DMS 273 (cell line): ENCODE data around the gene LTBP4.

Experiments used
- DNase-seq: peaks from one replicate; lab custom pipeline; 2025; ENCODE audit not compliant: unreplicated experiment; lab: John Stamatoyannopoulos, UW

LTBP4 gene

GRCh38 chr19:40609561-40610395, 8.6 kb downstream of the LTBP4 start:
- peak; percentile 90 for DNase-seq

GRCh38 chr19:40610396-40611064, 9.4 kb downstream of the LTBP4 start:
- DNase-seq: peak; percentile 55

GRCh38 chr19:40611096-40611495, 9.9 kb downstream of the LTBP4 start:
- no peak for DNase-seq

- no peak for DNase-seq
These were observed 10.9 kb downstream of the LTBP4 start for GRCh38 chr19:40611900-40612698.

GRCh38 chr19:40612831-40613689, 11.9 kb downstream of the LTBP4 start:
- no peak for DNase-seq

GRCh38 chr19:40613690-40614621, 12.8 kb downstream of the LTBP4 start:
- DNase-seq: no peak

- DNase-seq: peak; percentile 53
These were observed 13.6 kb downstream of the LTBP4 start for GRCh38 chr19:40614622-40615411.

- DNase-seq: no peak
These were observed 15.0 kb downstream of the LTBP4 start for GRCh38 chr19:40616178-40616577.

- no peak for DNase-seq
These were observed 15.8 kb downstream of the LTBP4 start for GRCh38 chr19:40616941-40617340.

- DNase-seq: no peak
These were observed 16.8 kb downstream of the LTBP4 start for GRCh38 chr19:40617961-40618360.

- no peak for DNase-seq
These were observed 18.4 kb downstream of the LTBP4 start for GRCh38 chr19:40619333-40620160.

- no peak for DNase-seq
These were observed 19.0 kb downstream of the LTBP4 start for GRCh38 chr19:40620161-40620485.

GRCh38 chr19:40621283-40621682, 20.1 kb downstream of the LTBP4 start:
- no peak for DNase-seq

- no peak for DNase-seq
These were observed 21.0 kb downstream of the LTBP4 start for GRCh38 chr19:40621966-40622772.

GRCh38 chr19:40622773-40623075, 21.6 kb downstream of the LTBP4 start:
- no peak for DNase-seq

- DNase-seq: peak; percentile 79
These were observed 22.5 kb downstream of the LTBP4 start for GRCh38 chr19:40623403-40624251.
